Measurements from ENCODE around the gene RSPRY1.

DNA sequence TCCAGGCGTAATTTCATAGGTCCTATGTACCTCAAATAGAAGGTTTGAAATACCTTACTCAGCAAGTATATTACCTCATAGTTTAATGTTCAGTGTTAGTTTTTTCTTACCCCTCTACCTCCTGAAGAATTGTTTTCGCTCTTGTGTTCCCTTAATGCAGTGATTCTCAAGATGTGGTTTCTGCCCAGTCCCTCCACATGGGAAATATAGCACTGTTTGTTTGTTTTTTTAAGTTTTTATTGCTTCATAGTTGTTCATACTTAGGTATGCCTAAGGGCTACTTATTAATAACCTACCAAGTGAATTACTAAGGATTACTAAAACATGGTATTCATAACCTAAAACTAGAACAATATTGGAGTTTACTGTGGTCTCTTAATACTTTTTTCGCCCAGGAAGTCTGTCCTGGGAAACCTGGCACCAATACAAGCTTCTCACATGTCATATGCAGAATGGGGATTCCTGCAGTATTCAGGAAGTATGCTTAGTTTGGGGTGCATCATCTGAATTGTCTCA lies 5.0 kb downstream of the RSPRY1 start:
- TF ChIP-seq CTCF (conservative IDR thresholded peaks at IDR 0.05; ENCODE audit: low read depth, low read length), result no peak
- no peak for TF ChIP-seq FOS (IDR thresholded peaks at IDR 0.05; ENCODE audit: low read depth, low read length)
- TF ChIP-seq SMC3 (IDR thresholded peaks at IDR 0.05; ENCODE audit: low read depth, low read length), result no peak
- peak; percentile 90 for TF ChIP-seq CEBPB (IDR thresholded peaks at IDR 0.05; ENCODE audit: low read depth, low read length)
- TF ChIP-seq, protein P1, sequence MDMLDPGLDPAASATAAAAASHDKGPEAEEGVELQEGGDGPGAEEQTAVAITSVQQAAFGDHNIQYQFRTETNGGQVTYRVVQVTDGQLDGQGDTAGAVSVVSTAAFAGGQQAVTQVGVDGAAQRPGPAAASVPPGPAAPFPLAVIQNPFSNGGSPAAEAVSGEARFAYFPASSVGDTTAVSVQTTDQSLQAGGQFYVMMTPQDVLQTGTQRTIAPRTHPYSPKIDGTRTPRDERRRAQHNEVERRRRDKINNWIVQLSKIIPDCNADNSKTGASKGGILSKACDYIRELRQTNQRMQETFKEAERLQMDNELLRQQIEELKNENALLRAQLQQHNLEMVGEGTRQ (IDR thresholded peaks at IDR 0.05; ENCODE audit: low read depth, low read length), result no peak
- no peak for TF ChIP-seq BHLHE40 (IDR thresholded peaks at IDR 0.05; ENCODE audit: low read depth, low read length)
- no peak for TF ChIP-seq POLR2A (IDR thresholded peaks at IDR 0.05; ENCODE audit: low read depth, low read length)
- no peak for TF ChIP-seq RAD21 (IDR thresholded peaks at IDR 0.05; ENCODE audit: low read length)
- no peak for TF ChIP-seq ELK1 (IDR thresholded peaks at IDR 0.05; ENCODE audit: borderline replicate concordance, low read depth, low read length)
- TF ChIP-seq RCOR1 (IDR thresholded peaks at IDR 0.05; ENCODE audit: insufficient replicate concordance, low read length), result no peak
- TF ChIP-seq MAFK (IDR thresholded peaks at IDR 0.05; ENCODE audit: low read depth, low read length), result peak; percentile 91
